ENCODE measurements around the gene C1QB.

C1QB gene

GRCh38 chr1:22641247-22641646, 11.8 kb upstream of the C1QB start:
- Histone ChIP-seq H3K27me3 (replicated peaks) (no peaks in the 10 kb centered on the region), H3K27ac (no peak overlapping the region), H3K36me3 (replicated peaks) (no peaks in the 10 kb centered on the region), H3K4me3 (ENCODE audit: low read depth, low read length) (no peak overlapping the region)
- TF ChIP-seq CTCF (IDR thresholded peaks at IDR 0.05; ENCODE audit: low read depth, low read length, missing control alignments) = no peak
- in situ Hi-C loops (cut with HindIII; ENCODE audit: low pct_ligation_motif_present, low sequenced_read_pairs) = no loop called here
- DNase-seq = no peak

GRCh38 chr1:22641906-22642636, 11.0 kb upstream of the C1QB start:
- Histone ChIP-seq H3K36me3 (replicated peaks) (no peaks in the 10 kb centered on the region), H3K27ac (no peak overlapping the region), H3K27me3 (replicated peaks) (no peaks in the 10 kb centered on the region), H3K4me3 (ENCODE audit: low read depth, low read length) (no peak overlapping the region)
- in situ Hi-C loops (cut with HindIII; ENCODE audit: low pct_ligation_motif_present, low sequenced_read_pairs) = no loop called here
- DNase-seq = peak; percentile 32
- TF ChIP-seq CTCF (IDR thresholded peaks at IDR 0.05; ENCODE audit: low read depth, low read length, missing control alignments) = peak; percentile 95

DNA sequence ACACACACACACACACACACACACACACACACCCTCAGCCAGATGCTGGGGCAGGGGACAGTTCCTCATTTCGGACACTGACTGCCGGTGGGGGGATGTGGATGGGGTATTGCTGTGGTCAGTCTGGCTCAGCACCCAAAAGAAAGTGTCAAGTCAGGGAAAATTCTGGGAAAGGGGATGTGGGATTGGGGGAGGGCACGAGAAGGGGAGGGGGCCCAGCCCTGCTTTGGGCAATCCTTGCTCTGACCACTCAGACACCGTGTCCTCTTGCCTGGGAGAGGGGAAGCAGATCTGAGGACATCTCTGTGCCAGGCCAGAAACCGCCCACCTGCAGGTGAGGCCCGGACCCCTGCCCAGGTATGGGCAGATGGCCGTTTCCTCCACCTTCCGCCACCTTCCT, 9.7 kb upstream of the C1QB start, which contains the start of gene C1QC:
Gene C1QC (plus strand): TSS at position 253 of the 400 bp plus-strand sequence. CDS start 391 bp downstream, outside the sequence.
- no peak for DNase-seq
- no peaks in the 10 kb centered on the region for H3K27me3 ChIP-seq (replicated peaks)
- no peak within 1 kb of the TSS for H3K27ac ChIP-seq
- H3K36me3 ChIP-seq (replicated peaks) = no peaks in the 10 kb centered on the region
- no peak for TF ChIP-seq CTCF (IDR thresholded peaks at IDR 0.05; ENCODE audit: low read depth, low read length, missing control alignments)
- in situ Hi-C loops (cut with HindIII; ENCODE audit: low pct_ligation_motif_present, low sequenced_read_pairs) = no loop called here
- H3K4me3 ChIP-seq (ENCODE audit: low read depth, low read length) = no peak within 1 kb of the TSS

DNA sequence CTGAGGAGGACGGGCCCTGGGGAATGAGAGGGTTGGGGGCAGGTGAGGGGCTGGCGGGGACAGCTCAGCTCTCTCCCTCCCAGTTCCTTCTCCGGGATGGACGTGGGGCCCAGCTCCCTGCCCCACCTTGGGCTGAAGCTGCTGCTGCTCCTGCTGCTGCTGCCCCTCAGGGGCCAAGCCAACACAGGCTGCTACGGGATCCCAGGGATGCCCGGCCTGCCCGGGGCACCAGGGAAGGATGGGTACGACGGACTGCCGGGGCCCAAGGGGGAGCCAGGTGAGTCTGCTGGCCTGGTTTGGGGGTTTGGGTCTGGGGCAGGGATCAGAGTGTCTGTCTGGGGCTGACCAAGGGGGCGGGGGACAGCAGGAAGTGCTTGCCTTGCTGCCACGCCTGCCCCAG, 9.1 kb upstream of the C1QB start:
- in situ Hi-C loops (cut with HindIII; ENCODE audit: low pct_ligation_motif_present, low sequenced_read_pairs) = no loop called here
- H3K27ac ChIP-seq = no peak overlapping the region
- H3K4me3 ChIP-seq (ENCODE audit: low read depth, low read length) = no peak overlapping the region
- DNase-seq = no peak
- no peaks in the 10 kb centered on the region for H3K27me3 ChIP-seq (replicated peaks)
- no peaks in the 10 kb centered on the region for H3K36me3 ChIP-seq (replicated peaks)
- no peak for TF ChIP-seq CTCF (IDR thresholded peaks at IDR 0.05; ENCODE audit: low read depth, low read length, missing control alignments)

DNA sequence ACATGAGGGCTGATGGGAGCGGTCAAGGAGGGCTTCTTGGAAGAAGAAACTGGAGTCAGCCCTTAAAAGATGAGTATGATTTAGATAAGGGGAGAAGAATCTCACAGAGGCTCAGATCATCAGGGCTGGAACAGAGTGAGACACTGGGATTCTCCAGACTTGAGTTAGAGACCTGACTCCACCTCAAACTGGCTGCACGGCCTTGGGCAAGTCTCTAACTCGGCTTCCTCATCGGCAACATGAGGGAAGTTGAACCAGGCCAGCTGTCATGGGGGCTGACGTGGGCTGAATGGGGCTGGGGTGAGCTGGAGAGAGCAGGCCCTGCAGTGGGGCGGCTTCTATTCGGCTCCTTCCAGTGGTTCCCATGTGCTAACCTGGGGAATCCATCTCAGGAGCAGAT, 7.1 kb upstream of the C1QB start:
- H3K4me3 ChIP-seq (ENCODE audit: low read depth, low read length) = no peak overlapping the region
- H3K36me3 ChIP-seq (replicated peaks) = no peaks in the 10 kb centered on the region
- no peak for DNase-seq
- no peak overlapping the region for H3K27ac ChIP-seq
- in situ Hi-C loops (cut with HindIII; ENCODE audit: low pct_ligation_motif_present, low sequenced_read_pairs) = no loop called here
- TF ChIP-seq CTCF (IDR thresholded peaks at IDR 0.05; ENCODE audit: low read depth, low read length, missing control alignments) = no peak
- no peaks in the 10 kb centered on the region for H3K27me3 ChIP-seq (replicated peaks)

DNA sequence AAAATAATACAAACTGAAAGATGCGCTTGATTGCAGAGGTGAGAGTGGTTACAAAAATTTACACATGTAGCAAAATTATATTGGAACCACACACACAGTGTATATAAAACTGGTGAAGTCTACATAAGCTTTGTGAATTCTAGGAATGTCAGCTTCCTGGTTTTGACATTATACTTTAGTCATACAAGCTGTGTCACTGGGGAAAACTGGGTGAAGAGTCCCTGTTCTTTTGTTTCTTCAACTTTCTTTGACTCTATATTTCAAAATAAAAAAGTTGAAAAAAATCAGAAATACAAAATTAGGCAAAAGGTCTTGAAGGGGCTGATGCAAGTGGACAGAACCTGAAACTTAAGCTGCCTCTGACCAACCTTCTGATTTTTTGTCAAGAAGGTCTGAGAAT, 6.7 kb upstream of the C1QB start:
- Histone ChIP-seq H3K36me3 (replicated peaks) (no peaks in the 10 kb centered on the region), H3K27me3 (replicated peaks) (no peaks in the 10 kb centered on the region), H3K27ac (no peak overlapping the region), H3K4me3 (ENCODE audit: low read depth, low read length) (no peak overlapping the region)
- no peak for TF ChIP-seq CTCF (IDR thresholded peaks at IDR 0.05; ENCODE audit: low read depth, low read length, missing control alignments)
- in situ Hi-C loops (cut with HindIII; ENCODE audit: low pct_ligation_motif_present, low sequenced_read_pairs) = no loop called here
- no peak for DNase-seq

Measured in brain microvascular endothelial cell (primary cell).